Body of pancreas (tissue), 4 donors: Measurements from ENCODE around the gene PCSK4. TPM values are rescaled to one million over a fixed set of nuclear protein-coding genes. Genes with fewer than 3 reads are reported as not detected.
A peak's percentile ranks its signal among the peaks of the same experiment; 100 is the strongest.

Source experiments
- ATAC-seq: fragments of 150-250 bp; one replicate; pipeline ENCODE4 v1.9.1; 2016
- DNase-seq, 4 donors: peaks; one replicate each; pipeline ENCODE4 v3.0.0-alpha.2; 2019
- H3K27ac ChIP-seq, 4 donors: fragments of 200-600 bp; sonication (generic); 1 replicate in 3 of 4; 2 replicates in 1 of 4; pipeline versions ENCODE4 v1.5.1 to v1.6.1; 2016 to 2019; ENCODE audit warnings: mild to moderate bottlenecking in 1 of 4, mixed read lengths in 1 of 4, moderate library complexity in 1 of 4
- H3K27me3 ChIP-seq, 2 donors: fragments of 200-600 bp; sonication (generic); one replicate each; pipeline ENCODE4 v1.6.0; 2016; ENCODE audit warnings: mild to moderate bottlenecking in 1 of 2
- H3K36me3 ChIP-seq, 2 donors: fragments of 200-600 bp; sonication (generic); replicated peaks in 1 of 2; 2 replicates each; pipeline ENCODE4 v1.5.1; 2016; ENCODE audit warnings: low read depth in 2 of 2; ENCODE audit not compliant: insufficient read depth in 1 of 2
- H3K4me1 ChIP-seq: fragments of 200-600 bp; sonication (generic); one replicate; pipeline ENCODE4 v1.6.0; 2016
- H3K4me3 ChIP-seq, 2 donors: fragments of 200-600 bp; sonication (generic); 1 replicate in 1 of 2; 2 replicates in 1 of 2; pipeline ENCODE4 v1.5.1; 2016 to 2019
- H3K9me3 ChIP-seq, 3 donors: fragments of 200-600 bp; sonication (generic); 1 replicate in 2 of 3; 2 replicates in 1 of 3; pipeline ENCODE4 v1.5.1; 2016
- POLR2A ChIP-seq, 3 donors: fragments of 450-650 bp; IDR thresholded peaks; one replicate each; pipeline ENCODE4 v1.6.1; 2016; ENCODE audit warnings: antibody characterized with exemption in 3 of 3, mild to moderate bottlenecking in 2 of 3
- WGBS, 2 donors: methylation state at CpG; one replicate each; pipeline ENCODE4 v1.1.5; 2017; 5-methylcytosine and 5-hydroxymethylcytosine counted together
- intact Hi-C: fragments of 100-400 bp; cut with DNase I; formaldehyde crosslinking; loops from one replicate; pipeline ENCODE4 v1.15.1; 2023
- total RNA-seq, 2 donors: library from RNA; depleted of rRNA; stranded (reverse); fragments of >200 nt; gene quantifications; one replicate each; pipeline ENCODE4 v1.1.0, GENCODE V29; 2016
- TF ChIP-seq, protein P1 (sequence below), 7 experiments: fragments of 450-650 bp in 4 of 7; fragments of 200-600 bp in 3 of 7; sonication (generic) in 3 of 7; IDR thresholded peaks; one replicate each; pipeline ENCODE4 v1.5.1; 2016 to 2019; ENCODE audit warnings: antibody characterized with exemption in 7 of 7

The PCSK4 gene
- total RNA-seq, 2 donors from 2014 or later, result 5.2 to 10.9 TPM

DNA sequence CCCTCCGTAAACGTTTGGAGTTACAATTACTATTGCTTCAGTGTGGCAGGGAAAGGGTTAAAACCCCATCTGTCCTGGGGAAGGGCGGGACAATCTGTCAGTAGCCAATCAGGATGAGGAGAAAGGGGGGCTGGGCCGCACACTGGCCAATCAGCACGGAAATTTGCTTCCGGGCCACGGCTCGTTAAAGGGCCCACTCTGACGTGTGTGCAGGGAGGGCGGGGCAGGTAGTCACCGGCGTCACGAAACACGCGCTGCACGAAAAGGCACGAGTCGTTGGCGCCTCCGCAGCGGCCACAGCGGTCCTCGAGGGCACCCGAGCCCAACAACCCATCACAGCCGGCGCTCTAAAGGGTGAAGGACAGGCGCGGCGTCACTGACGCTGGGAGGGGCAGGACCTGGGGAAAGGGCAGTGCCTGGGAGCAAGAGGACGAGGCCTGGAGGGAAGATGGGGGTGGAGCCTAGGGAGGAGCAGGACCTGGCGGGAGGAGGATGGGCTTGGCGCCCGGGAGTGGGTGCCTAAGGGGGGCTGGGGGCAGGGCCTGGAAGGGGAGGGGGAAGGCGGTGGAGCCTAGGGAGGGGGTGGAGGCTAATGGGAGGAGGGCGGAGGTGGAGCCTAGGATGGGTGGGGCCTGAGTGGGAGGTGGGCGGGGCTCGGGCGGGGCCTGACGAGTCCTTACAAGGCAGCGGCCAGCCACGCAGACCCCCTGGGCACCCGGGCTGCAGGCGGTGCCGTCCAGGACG, 17.8 kb upstream of the PCSK4 start:
- peak; percentile 93 for ATAC-seq
- H3K36me3 ChIP-seq, result no peaks in the 10 kb centered on the region
- intact Hi-C loops, result no loop called here
- H3K4me1 ChIP-seq, result peaks cover 29% of the 10 kb centered on the region
- H3K4me3 ChIP-seq, result no peak overlapping the region
- TF ChIP-seq POLR2A (IDR thresholded peaks at IDR 0.05), result no peak
- TF ChIP-seq, protein P1, sequence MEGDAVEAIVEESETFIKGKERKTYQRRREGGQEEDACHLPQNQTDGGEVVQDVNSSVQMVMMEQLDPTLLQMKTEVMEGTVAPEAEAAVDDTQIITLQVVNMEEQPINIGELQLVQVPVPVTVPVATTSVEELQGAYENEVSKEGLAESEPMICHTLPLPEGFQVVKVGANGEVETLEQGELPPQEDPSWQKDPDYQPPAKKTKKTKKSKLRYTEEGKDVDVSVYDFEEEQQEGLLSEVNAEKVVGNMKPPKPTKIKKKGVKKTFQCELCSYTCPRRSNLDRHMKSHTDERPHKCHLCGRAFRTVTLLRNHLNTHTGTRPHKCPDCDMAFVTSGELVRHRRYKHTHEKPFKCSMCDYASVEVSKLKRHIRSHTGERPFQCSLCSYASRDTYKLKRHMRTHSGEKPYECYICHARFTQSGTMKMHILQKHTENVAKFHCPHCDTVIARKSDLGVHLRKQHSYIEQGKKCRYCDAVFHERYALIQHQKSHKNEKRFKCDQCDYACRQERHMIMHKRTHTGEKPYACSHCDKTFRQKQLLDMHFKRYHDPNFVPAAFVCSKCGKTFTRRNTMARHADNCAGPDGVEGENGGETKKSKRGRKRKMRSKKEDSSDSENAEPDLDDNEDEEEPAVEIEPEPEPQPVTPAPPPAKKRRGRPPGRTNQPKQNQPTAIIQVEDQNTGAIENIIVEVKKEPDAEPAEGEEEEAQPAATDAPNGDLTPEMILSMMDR (IDR thresholded peaks at IDR 0.05), result no peak
- H3K27me3 ChIP-seq, result peaks cover 0 to 13% of the 10 kb centered on the region in 2 donors
- H3K9me3 ChIP-seq, result no peaks in the 10 kb centered on the region
- DNase-seq, result peak; percentile 91 to 94 (median 91)
- peak overlapping the region in 3 of 4 donors; percentile 48 to 81 (median 80) for H3K27ac ChIP-seq
- 1 to 7% methylated on average over 13 to 41 of the region's 46 CpGs for WGBS, 2 donors

DNA sequence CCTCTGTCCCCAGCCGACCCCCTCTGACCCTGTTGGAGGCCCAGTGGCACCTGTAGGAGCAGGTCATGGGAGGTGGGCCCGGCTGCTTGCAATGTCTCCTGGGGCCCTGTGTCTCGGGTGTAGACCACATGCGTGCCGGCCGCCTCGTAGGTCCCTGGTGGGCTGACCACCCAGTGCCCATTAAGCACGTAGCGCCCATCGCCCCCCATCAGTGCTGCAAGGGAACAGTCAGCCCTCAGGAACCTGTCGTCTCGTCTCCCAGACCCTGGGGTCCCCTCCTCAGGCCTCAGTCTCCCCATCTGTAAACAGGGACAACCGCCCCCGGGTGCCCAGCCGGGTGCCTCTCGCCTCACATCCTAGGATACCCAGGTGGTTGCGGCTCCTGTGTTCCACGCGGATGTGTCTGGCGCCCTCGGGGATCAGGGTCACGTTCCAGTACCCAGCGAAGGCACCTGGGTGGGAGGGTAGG, 17.1 kb upstream of the PCSK4 start:
- Histone ChIP-seq H3K27me3 (peaks cover 0 to 6% of the 10 kb centered on the region in 2 donors), H3K36me3 (no peaks in the 10 kb centered on the region), H3K4me1 (peaks cover 28% of the 10 kb centered on the region), H3K4me3 (no peak overlapping the region), H3K9me3 (no peaks in the 10 kb centered on the region), H3K27ac (peak overlapping the region in 2 of 4 donors; percentile 80 to 81)
- intact Hi-C loops, result no loop called here
- ATAC-seq (no peak), DNase-seq (peak in 1 of 4 donors; percentile 12)
- WGBS, 2 donors, result 66 to 86% methylated on average over 6 to 23 of the region's 23 CpGs
- no peak for TF ChIP-seq POLR2A (IDR thresholded peaks at IDR 0.05)
- TF ChIP-seq, protein P1 (IDR thresholded peaks at IDR 0.05), result no peak

DNA sequence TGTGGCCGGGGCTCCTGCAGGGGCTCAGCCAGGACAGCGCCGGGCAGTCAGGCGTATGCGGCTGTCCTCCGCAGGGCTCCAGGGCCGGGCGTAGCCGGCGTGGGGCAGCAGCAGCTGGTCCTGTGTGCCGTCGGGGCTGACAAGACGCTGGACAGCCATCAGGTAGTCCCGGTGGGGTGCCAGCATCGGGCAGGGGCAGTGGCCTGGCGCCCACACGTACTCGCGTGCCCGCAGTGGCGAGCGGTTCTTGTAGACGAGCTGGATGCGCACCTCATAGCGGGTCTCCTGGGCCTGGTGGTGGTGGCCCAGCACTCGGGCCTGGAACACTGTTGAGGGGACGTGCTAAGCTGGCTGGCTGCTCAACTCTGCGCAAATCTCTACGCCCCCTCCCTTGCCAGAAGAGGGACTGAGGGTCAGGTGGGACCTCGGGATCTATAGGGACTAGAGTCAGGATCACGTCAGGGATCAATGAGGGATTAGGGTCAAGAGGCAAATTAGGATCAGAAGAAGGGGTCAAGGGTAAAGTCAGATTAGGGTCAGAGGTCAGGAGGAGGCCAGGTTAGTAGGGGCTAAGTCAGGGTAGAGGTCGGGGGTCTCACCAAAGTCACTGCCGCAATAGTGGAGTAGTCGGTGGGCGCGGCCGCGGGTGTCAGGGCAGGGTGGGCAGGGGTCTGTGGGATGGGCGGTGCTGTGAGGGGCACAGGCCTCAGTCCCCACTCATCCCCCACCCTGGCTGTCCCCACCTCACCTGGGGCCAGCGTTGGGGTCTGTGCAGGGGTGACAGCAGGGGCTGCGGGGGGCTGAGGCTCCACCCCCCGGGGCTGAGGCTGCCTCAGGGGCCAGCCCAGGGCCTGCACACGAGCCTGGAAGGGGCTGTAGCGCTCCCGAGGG, 16.1 kb upstream of the PCSK4 start:
- peak in 1 of 4 donors; percentile 13 for DNase-seq
- Histone ChIP-seq H3K36me3 (no peaks in the 10 kb centered on the region), H3K27me3 (no peaks in the 10 kb centered on the region), H3K27ac (no peak overlapping the region), H3K4me1 (peaks cover 32% of the 10 kb centered on the region), H3K4me3 (no peak overlapping the region), H3K9me3 (no peaks in the 10 kb centered on the region)
- WGBS, 2 donors, result 82 to 87% methylated on average over 34 to 44 of the region's 45 CpGs
- intact Hi-C loops, result no loop called here
- ATAC-seq, result no peak
- TF ChIP-seq, protein P1 (IDR thresholded peaks at IDR 0.05), result no peak
- TF ChIP-seq POLR2A (IDR thresholded peaks at IDR 0.05), result no peak

DNA sequence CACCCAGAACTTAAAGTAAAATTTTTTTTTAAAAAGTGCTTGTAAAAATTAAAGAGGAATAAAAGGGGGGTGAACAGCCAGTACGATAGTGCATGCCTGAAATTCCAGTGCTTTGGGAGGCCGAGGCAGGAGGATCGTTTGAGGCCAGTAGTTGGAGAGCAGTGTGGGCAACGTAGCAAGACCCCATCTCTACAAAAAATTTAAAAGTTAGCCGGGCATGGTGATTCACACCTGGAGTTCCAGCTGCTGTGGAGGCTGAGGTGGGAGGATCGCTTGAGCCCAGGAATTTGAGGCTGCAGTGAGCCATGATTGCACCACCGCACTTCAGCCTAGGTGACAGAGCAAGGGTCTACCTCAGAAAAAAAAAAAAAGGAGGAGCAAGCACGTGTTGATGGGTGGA, 14.9 kb upstream of the PCSK4 start:
- Histone ChIP-seq H3K27me3 (no peaks in the 10 kb centered on the region), H3K4me3 (no peak overlapping the region), H3K27ac (no peak overlapping the region), H3K9me3 (no peaks in the 10 kb centered on the region), H3K4me1 (peaks cover 36% of the 10 kb centered on the region), H3K36me3 (no peaks in the 10 kb centered on the region)
- ATAC-seq (no peak), DNase-seq (no peak)
- no peak for TF ChIP-seq POLR2A (IDR thresholded peaks at IDR 0.05)
- TF ChIP-seq, protein P1 (IDR thresholded peaks at IDR 0.05), result no peak
- intact Hi-C loops, result no loop called here
- WGBS, 2 donors, result 67 to 73% methylated on average over 8 of the region's 8 CpGs
